Mesenteric fat pad (tissue), 1 donor: ENCODE data around the gene TBR1. TPM values are rescaled to one million over a fixed set of nuclear protein-coding genes. Genes with fewer than 3 reads are reported as not detected.

Experiments
- DNase-seq: peaks from one replicate; pipeline ENCODE4 v3.0.0-alpha.2; 2020; ENCODE audit warnings: low spot score
- long read RNA-seq: library from polyadenylated mRNA; unstranded; transcript quantifications from one replicate; pipeline ENCODE4 v2.0.0, GENCODE V29; 2020
- total RNA-seq: library from RNA; stranded (reverse); fragmentation: NEBNext Ultra II Directional; extraction: Animal tissue kit (Norgen Biotek cat#: 25700); gene quantifications from one replicate; pipeline ENCODE4 v1.2.1, GENCODE V29; 2021
- donor health status: DM: yes; HTN: yes; CAD: no.

Gene TBR1
- total RNA-seq, result not detected
- long read RNA-seq, result 0 reads

DNA sequence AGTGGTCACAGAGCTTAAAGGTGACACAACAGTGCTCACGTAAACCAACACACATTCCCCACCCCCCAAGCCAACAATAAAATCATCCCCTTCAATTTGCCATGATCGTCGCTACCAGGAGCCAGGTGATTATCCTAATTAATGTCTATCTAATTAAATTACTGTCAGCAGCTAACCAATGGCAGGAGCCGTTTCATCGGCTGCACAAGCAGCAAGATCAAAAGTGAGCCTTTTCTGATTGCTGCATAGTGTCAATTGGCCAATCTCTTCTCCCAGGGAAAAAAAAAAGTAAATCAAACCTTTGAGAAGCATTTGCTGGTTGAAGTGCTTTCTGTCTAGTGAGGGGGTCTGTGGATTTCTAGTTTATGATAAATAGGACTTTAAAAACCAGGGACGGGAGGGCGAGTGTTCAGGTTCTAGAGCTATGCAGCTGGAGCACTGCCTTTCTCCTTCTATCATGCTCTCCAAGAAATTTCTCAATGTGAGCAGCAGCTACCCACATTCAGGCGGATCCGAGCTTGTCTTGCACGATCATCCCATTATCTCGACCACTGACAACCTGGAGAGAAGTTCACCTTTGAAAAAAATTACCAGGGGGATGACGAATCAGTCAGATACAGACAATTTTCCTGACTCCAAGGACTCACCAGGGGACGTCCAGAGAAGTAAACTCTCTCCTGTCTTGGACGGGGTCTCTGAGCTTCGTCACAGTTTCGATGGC, at the start of gene TBR1:
Gene TBR1 (plus strand): TSS at position 311 of the 721 bp plus-strand sequence. CDS start 114 bp downstream, at position 425.
- DNase-seq, result no peak

- no peak for DNase-seq
Measured at GRCh38 chr2:161367675-161368074, 48.4 kb upstream of the TBR1 start.

GRCh38 chr2:161369311-161369710, 46.8 kb upstream of the TBR1 start:
- no peak for DNase-seq

- no peak for DNase-seq
Measured at GRCh38 chr2:161370981-161371380, 45.1 kb upstream of the TBR1 start.

DNA sequence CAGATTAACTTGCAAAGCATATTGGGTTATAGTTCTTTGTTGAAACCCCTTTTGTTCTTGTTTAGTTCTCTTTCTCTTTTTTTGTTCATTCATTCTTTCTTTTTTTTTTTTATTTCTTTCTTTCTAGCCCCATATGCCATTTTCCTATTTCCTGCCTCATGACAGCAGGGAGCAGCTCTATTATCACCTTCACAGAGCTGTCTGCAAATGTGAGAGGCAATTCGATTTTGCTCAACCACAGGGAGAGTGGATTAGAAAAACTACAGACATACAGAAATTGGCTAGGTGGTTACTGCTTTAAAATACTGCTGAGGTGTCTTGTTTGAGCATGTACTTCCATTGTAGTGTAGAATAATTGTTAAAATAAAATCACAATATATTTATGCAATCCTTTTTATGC, 44.2 kb upstream of the TBR1 start:
- no peak for DNase-seq

DNA sequence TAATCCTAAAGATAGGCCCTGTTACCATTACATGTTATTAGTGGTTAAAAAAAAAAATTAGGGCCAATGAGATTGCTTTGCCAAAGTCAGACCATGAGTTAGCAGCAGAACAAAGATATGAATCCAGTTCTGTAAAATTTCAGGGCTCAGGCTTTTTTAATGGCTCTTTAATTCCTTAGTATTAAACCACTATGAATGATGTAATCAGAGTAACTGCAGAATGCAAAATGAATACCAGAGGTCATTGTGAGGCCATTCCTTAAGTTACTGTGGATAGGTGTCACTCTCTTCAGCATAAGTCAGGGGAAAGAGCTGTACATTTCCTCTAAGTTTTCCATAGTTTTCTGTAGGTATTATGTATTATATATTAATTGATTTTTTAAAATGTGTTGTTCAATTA, 42.2 kb upstream of the TBR1 start:
- DNase-seq, result no peak

DNA sequence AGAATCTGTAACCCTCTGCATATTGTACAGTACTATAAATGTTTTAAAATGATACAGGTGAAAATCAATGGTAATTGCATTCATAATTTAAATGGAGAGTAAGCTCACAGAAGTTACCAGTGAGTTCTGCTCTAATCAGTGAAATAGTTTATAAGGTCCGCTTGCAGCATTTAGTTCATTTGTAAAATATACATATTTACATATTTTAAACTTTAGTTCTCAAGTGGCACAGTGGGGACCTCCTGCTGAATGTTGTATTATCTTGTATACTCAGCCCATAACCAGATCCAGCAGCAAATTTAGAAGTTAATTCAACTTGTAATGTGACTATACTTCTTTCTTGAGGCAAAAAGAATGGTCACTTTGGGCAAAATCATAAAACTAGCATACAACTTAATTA, 41.7 kb upstream of the TBR1 start:
- DNase-seq, result no peak

DNA sequence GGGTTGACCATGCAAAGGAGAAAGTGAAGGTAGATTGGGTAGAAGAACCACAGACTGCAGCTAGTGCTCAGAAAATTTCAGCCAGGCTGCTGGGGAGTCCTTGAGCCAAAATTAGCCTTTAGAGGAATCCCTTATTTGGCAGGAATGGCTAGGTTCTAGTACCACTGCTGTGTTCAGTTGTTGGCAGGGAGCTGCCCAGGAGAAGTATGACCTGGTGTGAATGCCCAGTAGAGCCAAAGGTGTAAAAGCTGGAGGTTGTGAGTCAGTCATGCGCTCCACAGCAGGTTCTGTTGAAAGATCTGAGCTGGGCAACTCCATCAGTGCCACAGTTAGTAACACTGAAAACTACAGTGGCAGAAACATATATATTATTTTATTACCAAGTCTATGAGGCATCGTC, 36.4 kb upstream of the TBR1 start:
- DNase-seq, result no peak

GRCh38 chr2:161381546-161381945, 34.6 kb upstream of the TBR1 start:
- no peak for DNase-seq

GRCh38 chr2:161382747-161383146, 33.4 kb upstream of the TBR1 start:
- no peak for DNase-seq

DNA sequence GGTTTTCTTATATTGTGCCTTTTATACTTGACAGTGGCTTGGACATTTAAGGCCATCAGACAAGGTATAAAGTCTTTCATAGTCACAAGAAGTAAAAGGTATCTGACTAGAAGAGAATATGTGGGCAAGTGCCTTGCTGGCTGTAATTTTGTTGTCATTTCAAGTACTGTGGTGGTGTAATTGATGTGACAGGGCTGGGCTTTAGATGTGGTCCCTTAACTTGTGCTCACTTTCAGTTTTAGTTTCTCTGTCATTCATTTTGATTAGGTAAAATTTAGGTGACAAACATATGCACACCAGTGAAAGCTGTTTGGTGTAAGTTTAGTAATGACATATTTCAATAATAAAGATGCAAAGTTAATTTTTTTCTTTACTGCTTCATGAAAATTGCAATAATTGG, 31.2 kb upstream of the TBR1 start:
- no peak for DNase-seq

- DNase-seq, result no peak
Measured at GRCh38 chr2:161386228-161386824, 29.8 kb upstream of the TBR1 start.

DNA sequence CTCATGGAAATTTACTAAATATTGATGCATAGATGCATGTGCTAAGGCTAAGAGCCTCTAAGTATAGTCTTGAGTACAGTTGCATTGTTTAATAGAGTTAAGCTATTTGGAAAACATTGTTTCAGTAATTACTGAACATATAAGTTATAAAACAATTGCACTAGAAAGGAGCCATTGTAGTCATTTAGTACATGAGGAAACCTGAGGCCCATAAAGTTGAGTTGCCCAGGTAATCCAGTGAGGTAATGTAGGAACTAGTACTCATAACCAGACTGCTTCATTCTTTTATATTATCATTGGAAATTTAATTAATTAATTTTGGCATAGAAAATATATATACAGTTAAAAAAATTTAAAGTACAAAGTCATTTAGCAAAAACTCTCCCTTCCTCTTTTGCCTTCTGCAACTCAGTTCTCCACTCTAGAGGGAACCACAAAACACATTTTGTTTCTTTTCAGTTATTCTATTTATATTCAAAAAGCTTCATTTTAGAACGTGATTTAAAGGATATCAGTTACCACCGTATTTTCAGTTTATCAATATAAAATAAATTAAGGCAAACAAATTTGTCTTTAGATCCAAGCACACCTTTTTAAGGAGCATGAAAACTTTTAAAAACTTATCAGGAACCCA, 27.8 kb upstream of the TBR1 start:
- DNase-seq, result no peak

- no peak for DNase-seq
Measured at GRCh38 chr2:161391737-161392506, 24.2 kb upstream of the TBR1 start.

GRCh38 chr2:161400076-161400475, 16.0 kb upstream of the TBR1 start:
- DNase-seq, result no peak

DNA sequence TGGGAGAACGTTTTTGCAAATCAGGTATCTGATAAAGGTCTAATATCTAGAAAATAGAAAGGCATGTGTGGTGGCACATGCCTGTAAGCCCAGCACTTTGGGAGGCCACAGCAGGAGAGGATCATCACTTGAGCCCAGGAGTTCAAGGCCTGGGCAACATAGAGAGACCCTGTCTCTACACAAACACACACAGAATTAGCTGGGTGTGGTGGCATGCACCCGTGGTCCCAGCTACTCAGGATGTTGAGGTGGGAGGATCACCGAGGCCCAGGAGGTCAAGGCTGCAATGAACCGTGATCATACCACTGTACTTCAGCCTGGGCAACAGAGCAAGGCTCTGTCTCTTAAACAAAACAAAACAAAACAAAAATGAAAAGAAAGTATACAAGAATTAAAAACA, 13.8 kb upstream of the TBR1 start:
- DNase-seq, result no peak

DNA sequence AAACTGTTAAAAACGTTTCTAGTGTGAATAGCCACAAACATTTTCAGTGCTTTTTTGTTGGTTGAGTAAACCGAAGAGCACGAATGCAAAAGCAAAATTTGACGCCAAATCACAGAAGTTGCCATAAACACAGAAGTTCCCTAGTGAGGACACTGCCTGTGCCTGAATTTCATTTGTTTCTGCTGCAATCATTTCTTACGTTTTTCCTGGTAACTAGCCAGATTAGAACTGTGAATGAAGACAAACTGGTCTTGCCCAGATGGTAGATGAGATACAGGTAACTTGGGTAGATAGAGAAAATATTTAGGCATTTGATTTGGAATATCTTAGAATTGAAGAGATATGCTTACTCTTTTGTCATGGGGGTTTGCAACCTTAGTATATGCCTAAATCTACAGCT, 9.8 kb upstream of the TBR1 start:
- DNase-seq, result no peak

DNA sequence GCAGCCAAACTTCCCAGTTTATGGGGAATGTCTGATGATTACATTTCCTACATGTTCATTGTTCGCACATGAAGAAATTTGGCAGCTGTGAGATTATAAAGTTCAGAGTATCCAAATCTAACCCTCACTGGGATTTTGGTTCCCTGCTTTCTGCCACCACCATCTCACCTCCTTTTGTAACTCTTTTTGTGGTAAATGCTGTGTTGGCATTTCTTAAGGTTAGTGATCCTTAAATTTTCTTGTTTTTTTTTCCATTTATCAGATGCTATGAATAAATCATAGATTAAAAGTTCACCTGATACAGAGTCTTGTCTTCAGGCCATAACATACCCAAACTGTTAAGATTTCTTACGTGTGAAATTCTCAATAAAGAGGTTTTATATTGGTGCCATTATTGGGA, 8.5 kb upstream of the TBR1 start:
- no peak for DNase-seq

- no peak for DNase-seq
Measured at GRCh38 chr2:161409308-161409907, 6.7 kb upstream of the TBR1 start.

DNA sequence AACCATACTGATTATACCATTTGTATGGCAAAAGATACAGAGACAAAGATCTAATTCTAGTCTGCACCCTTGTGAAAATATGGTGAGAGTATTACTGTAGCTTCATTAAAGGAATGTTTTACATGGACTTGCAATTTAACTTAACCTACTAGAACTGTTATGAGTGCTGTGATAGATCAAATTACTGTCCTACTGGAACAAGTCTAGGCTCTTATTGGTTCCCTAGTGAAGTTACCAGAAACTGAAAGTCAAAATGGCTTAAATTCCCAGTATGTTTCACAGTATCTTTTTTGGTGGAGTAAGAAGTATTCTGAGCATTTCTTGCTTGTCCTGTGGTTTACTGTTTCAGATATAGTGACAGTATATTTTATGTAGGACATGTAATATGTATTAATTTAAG, 3.8 kb upstream of the TBR1 start:
- DNase-seq, result no peak
